PFSK-1 (cell line): ENCODE results near the gene ADGRB3.

ENCODE experiments used
- FOXP2 ChIP-seq: optimal IDR thresholded peaks from 2 replicates; pipeline ENCODE3; 2011; ENCODE audit warnings: borderline replicate concordance, control low read depth, inconsistent platforms; ENCODE audit not compliant: insufficient read depth; ENCODE audit errors: extremely low read length, extremely low read depth
- POLR2AphosphoS5 ChIP-seq: IDR thresholded peaks from 2 replicates; pipeline ENCODE4 v1.6.1; 2012; ENCODE audit warnings: low read depth, mild to moderate bottlenecking, control low read depth, low read length, moderate library complexity
- SIN3A ChIP-seq: IDR thresholded peaks from 2 replicates; pipeline ENCODE4 v1.6.1; 2012; ENCODE audit warnings: mild to moderate bottlenecking, low read length, moderate library complexity, borderline replicate concordance; ENCODE audit not compliant: insufficient read depth
- TAF1 ChIP-seq: IDR thresholded peaks from 2 replicates; pipeline ENCODE4 v1.6.1; 2012; ENCODE audit warnings: low read length, control low read depth, borderline replicate concordance; ENCODE audit not compliant: insufficient read depth
- TF ChIP-seq, protein P1 (sequence below), 2 experiments: IDR thresholded peaks; 2 replicates each; pipeline versions ENCODE4 v1.6.1 to v1.8.0; 2011 to 2012; ENCODE audit warnings: low read depth in 2 of 2, low read length in 2 of 2, control low read depth in 1 of 2, inconsistent platforms in 1 of 2, mild to moderate bottlenecking in 1 of 2, moderate library complexity in 1 of 2; ENCODE audit not compliant: insufficient read depth in 1 of 2

Gene ADGRB3

DNA sequence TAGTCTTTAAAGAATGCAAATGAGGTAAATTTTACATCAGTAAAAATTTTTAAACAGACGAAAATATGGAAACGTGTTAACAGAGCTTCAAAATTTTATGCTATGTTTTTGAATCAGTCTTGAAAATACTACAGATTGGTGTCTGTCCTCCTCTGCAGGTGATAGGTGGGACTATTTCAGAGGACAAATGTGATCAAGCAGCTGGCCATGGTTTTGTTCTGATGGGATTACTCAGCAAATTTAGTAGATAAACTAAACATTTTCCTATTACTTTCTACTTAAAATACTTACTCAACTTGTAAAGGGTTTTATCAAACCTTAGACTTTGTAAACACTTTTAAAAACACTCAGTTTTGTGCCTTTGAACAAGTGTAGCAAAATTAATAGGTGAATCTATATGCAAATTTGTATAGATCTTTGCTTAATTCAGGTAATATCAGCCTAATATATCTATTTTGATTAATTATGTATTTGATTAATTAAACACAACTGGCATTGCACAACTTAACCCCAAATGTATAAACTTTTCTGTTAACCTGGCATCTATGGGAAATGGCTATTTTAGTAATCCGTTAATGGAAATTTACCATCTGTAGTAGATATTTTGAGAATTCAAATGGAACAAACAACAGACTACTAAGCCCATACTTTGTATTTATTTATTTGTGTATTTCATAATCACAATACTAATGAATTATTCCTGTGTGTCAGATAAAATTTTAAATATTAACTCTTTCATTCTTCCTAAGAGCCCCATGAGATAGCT is 22.5 kb downstream of the ADGRB3 start:
- TF ChIP-seq SIN3A: no peak
- no peak for TF ChIP-seq TAF1
- TF ChIP-seq, protein P1, sequence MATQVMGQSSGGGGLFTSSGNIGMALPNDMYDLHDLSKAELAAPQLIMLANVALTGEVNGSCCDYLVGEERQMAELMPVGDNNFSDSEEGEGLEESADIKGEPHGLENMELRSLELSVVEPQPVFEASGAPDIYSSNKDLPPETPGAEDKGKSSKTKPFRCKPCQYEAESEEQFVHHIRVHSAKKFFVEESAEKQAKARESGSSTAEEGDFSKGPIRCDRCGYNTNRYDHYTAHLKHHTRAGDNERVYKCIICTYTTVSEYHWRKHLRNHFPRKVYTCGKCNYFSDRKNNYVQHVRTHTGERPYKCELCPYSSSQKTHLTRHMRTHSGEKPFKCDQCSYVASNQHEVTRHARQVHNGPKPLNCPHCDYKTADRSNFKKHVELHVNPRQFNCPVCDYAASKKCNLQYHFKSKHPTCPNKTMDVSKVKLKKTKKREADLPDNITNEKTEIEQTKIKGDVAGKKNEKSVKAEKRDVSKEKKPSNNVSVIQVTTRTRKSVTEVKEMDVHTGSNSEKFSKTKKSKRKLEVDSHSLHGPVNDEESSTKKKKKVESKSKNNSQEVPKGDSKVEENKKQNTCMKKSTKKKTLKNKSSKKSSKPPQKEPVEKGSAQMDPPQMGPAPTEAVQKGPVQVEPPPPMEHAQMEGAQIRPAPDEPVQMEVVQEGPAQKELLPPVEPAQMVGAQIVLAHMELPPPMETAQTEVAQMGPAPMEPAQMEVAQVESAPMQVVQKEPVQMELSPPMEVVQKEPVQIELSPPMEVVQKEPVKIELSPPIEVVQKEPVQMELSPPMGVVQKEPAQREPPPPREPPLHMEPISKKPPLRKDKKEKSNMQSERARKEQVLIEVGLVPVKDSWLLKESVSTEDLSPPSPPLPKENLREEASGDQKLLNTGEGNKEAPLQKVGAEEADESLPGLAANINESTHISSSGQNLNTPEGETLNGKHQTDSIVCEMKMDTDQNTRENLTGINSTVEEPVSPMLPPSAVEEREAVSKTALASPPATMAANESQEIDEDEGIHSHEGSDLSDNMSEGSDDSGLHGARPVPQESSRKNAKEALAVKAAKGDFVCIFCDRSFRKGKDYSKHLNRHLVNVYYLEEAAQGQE (IDR thresholded peaks at IDR 0.05; ENCODE audit: insufficient read depth in 1 of 2, low read depth in 2 of 2, low read length in 2 of 2): no peak
- TF ChIP-seq POLR2AphosphoS5: no peak
- TF ChIP-seq FOXP2: no peak

DNA sequence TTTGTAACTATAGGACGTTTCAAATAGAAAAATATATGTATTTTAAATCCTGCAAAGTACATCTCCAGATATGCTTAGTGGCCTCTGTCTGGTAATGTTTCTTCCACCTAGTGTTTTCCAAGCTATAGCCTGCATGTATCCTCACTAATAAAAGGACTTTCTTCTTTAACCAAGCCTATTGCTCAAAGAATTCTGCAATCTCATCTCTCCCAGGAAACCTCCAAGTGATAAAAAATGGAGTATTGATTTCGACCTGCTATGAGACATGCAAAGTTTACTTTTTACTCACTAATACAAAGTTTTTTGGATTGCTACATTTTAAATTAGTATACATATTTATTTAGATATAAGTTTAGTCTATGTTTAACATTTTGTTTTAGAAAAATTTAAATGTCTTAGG is 23.3 kb downstream of the ADGRB3 start:
- TF ChIP-seq SIN3A (no peak), TAF1 (no peak), POLR2AphosphoS5 (no peak), FOXP2 (no peak)
- TF ChIP-seq, protein P1 (IDR thresholded peaks at IDR 0.05; ENCODE audit: insufficient read depth in 1 of 2, low read depth in 2 of 2, low read length in 2 of 2): no peak

DNA sequence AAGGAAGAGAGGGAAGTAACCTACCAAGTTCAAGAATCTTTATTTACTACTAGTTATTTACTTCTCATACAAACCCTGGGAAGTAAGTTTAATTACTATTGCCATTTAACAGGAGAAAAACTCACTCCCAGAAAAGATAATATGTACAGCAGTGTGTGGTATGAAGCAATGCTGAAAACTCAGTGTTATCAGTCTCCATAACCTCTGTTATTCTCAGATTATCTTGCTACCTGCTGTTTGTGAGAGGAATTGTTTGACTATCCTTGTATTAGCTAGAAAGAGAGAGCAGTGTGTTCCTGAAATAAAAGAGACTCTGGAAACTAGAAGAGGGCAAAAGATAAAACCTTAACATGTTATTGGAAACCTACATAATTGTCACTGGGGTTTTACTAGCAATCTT is 38.2 kb downstream of the ADGRB3 start:
- TF ChIP-seq, protein P1 (IDR thresholded peaks at IDR 0.05; ENCODE audit: insufficient read depth in 1 of 2, low read depth in 2 of 2, low read length in 2 of 2): no peak
- TF ChIP-seq FOXP2 (no peak), SIN3A (no peak), POLR2AphosphoS5 (no peak), TAF1 (no peak)

DNA sequence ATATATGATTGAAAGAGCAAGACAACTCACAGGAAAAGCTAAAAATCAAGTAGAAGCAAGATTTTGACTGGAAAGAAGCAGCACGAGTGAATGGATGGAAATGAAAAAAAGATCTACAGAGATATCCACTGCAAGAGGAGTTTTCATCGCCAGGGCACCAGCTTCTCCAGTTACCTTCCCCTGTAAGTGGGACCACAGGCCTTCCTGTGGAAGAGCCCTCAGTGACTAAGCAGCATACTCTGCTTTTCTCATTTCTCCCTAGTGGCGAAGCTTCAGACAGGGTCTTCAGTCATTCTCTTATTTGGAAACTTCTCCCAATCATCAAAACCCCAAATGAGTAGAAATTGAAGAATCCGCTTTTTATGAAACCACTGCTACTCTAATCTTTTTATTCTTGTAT is 40.5 kb downstream of the ADGRB3 start:
- TF ChIP-seq, protein P1 (IDR thresholded peaks at IDR 0.05; ENCODE audit: insufficient read depth in 1 of 2, low read depth in 2 of 2, low read length in 2 of 2): no peak
- TF ChIP-seq FOXP2 (no peak), POLR2AphosphoS5 (no peak), SIN3A (no peak), TAF1 (no peak)
